Breast epithelium (tissue), 4 donors: ENCODE data around the gene P2RY11. TPM values are rescaled to one million over a fixed set of nuclear protein-coding genes. Genes with fewer than 3 reads are reported as not detected.

Experiments
- DNase-seq, 2 donors: peaks; one replicate each; pipeline ENCODE4 v3.0.0-alpha.2; 2019; ENCODE audit warnings: low spot score in 2 of 2
- H3K27ac ChIP-seq, 2 donors: fragments of 200-600 bp; sonication (generic) in 1 of 2; one replicate each; pipeline ENCODE4 v1.5.1; 2016 to 2019; ENCODE audit warnings: mild to moderate bottlenecking in 1 of 2
- H3K27me3 ChIP-seq, 2 donors: fragments of 200-600 bp; sonication (generic) in 1 of 2; one replicate each; pipeline versions ENCODE4 v1.5.1 to v1.6.0; 2017 to 2019; ENCODE audit warnings: control low read depth in 1 of 2, mild to moderate bottlenecking in 1 of 2
- H3K36me3 ChIP-seq: fragments of 200-600 bp; one replicate; pipeline ENCODE4 v1.5.1; 2019
- H3K4me1 ChIP-seq, 2 donors: fragments of 200-600 bp; sonication (generic); one replicate each; pipeline ENCODE4 v1.5.1; 2016 to 2019; ENCODE audit warnings: control low read depth in 1 of 2
- H3K4me3 ChIP-seq, 3 donors: fragments of 200-600 bp; sonication (generic); 1 replicate in 2 of 3; 2 replicates in 1 of 3; pipeline ENCODE4 v1.5.1; 2016 to 2019; ENCODE audit warnings: mild to moderate bottlenecking in 3 of 3, moderate library complexity in 2 of 3
- H3K9me3 ChIP-seq, 2 donors: fragments of 200-600 bp; sonication (generic) in 1 of 2; one replicate each; pipeline ENCODE4 v1.5.1; 2016 to 2019; ENCODE audit warnings: control low read depth in 1 of 2
- POLR2A ChIP-seq: fragments of 450-650 bp; IDR thresholded peaks from one replicate; pipeline ENCODE4 v1.6.1; 2016; ENCODE audit warnings: antibody characterized with exemption, mild to moderate bottlenecking, moderate library complexity
- POLR2AphosphoS5 ChIP-seq, 3 donors: sonication (generic); formaldehyde crosslinking; IDR thresholded peaks; one replicate each; pipeline ENCODE4 v1.6.1; 2017; ENCODE audit warnings: antibody characterized with exemption in 3 of 3
- intact Hi-C: fragments of 100-400 bp; cut with DNase I; formaldehyde crosslinking; loops from one replicate; pipeline ENCODE4 v1.15.1; 2023; ENCODE audit warnings: low total_unique reads
- total RNA-seq, 3 donors: library from RNA; depleted of rRNA; stranded (reverse); fragments of >200 nt; gene quantifications; one replicate each; pipeline ENCODE4 v1.1.0, GENCODE V29; 2016
- TF ChIP-seq, protein P1 (sequence below), 3 donors: fragments of 450-650 bp; IDR thresholded peaks; one replicate each; pipeline ENCODE4 v1.5.1; 2016 to 2017; ENCODE audit warnings: antibody characterized with exemption in 3 of 3, mild to moderate bottlenecking in 3 of 3, moderate library complexity in 3 of 3

Gene P2RY11
- total RNA-seq, 3 donors from 2014 or later: 4.0 to 7.2 (median 4.3) TPM

DNA sequence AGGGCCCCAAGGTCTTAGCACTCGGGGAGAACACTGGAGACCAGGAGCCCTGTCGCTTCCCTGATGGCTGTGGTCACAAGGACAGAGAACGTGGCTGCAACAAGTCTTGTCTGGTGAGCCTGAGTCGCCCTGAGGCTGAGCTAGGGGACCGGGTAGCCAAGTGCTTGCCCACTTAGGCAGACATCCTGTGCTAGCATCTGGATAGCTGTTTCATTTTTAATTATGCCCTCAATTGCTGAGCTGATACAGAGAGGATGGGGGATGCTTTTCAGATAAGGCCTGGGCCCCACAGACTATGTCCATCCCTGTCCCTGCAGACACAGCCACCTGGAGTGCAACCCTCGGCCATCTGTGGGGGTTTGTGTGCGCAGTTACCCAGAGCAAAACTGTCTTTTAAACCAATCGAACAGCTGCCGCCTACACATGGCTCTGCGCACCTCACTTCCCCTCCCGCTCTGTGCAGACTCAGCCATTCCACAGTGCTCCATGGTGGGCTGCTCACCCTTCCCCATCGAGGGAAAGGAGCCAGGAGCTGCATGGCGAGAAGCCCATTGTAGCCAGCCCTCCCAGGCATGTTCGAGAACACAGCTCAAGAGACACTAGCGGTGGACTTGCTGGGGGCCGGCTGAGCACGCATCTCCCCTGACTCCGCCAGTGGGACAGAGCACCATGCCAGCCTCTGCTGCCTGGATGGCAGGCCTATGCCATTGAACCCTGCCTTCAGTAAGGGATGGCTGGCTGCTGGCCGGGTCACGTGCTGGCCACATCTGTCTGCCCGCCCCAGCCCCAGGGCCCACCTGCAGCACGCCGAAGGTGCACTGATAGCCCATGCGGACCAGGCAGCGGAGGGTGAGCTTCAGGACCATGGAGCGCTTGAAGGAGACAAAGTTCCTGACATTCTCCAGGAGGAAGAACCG, 27.6 kb downstream of the P2RY11 start:
- TF ChIP-seq POLR2AphosphoS5 (IDR thresholded peaks at IDR 0.05): no peak
- TF ChIP-seq, protein P1, sequence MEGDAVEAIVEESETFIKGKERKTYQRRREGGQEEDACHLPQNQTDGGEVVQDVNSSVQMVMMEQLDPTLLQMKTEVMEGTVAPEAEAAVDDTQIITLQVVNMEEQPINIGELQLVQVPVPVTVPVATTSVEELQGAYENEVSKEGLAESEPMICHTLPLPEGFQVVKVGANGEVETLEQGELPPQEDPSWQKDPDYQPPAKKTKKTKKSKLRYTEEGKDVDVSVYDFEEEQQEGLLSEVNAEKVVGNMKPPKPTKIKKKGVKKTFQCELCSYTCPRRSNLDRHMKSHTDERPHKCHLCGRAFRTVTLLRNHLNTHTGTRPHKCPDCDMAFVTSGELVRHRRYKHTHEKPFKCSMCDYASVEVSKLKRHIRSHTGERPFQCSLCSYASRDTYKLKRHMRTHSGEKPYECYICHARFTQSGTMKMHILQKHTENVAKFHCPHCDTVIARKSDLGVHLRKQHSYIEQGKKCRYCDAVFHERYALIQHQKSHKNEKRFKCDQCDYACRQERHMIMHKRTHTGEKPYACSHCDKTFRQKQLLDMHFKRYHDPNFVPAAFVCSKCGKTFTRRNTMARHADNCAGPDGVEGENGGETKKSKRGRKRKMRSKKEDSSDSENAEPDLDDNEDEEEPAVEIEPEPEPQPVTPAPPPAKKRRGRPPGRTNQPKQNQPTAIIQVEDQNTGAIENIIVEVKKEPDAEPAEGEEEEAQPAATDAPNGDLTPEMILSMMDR (IDR thresholded peaks at IDR 0.05): no peak
- no peak for TF ChIP-seq POLR2A

DNA sequence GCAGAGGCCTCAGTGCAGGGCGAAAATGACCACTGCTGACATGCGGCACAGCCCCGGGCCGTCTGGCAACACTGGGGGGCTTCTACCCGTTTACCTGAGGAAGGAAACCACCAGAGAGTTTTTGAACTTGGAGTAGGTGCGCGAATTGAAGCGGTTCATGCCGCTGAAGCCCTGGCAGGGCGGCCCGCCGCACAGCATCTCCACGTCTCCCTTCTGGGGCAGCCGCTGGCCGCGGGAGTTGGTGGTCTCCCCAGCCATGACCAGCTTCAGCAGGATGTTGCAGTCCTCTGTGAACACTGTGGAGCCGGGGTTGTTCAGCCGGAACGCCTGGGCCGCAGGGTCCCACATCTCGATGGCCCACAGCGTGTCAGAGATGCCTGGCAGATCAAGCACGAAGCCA, 28.5 kb downstream of the P2RY11 start:
- no peak overlapping the region for H3K4me3 ChIP-seq
- no peak for DNase-seq
- no peaks in the 10 kb centered on the region for H3K4me1 ChIP-seq
- H3K36me3 ChIP-seq: peaks cover 7% of the 10 kb centered on the region
- H3K27ac ChIP-seq: no peak overlapping the region
- TF ChIP-seq, protein P1 (IDR thresholded peaks at IDR 0.05): no peak
- no peak for TF ChIP-seq POLR2AphosphoS5 (IDR thresholded peaks at IDR 0.05)
- H3K27me3 ChIP-seq: no peaks in the 10 kb centered on the region
- intact Hi-C loops: no loop called here
- H3K9me3 ChIP-seq: no peaks in the 10 kb centered on the region

More for the DNA sequence above, 27.6 kb downstream of the P2RY11 start:
- H3K36me3 ChIP-seq: peaks cover 7% of the 10 kb centered on the region
- no peak for DNase-seq
- intact Hi-C loops: no loop called here
- H3K4me1 ChIP-seq: no peaks in the 10 kb centered on the region
- H3K27me3 ChIP-seq: no peaks in the 10 kb centered on the region
- H3K4me3 ChIP-seq: no peak overlapping the region
- H3K27ac ChIP-seq: no peak overlapping the region
- no peaks in the 10 kb centered on the region for H3K9me3 ChIP-seq

DNA sequence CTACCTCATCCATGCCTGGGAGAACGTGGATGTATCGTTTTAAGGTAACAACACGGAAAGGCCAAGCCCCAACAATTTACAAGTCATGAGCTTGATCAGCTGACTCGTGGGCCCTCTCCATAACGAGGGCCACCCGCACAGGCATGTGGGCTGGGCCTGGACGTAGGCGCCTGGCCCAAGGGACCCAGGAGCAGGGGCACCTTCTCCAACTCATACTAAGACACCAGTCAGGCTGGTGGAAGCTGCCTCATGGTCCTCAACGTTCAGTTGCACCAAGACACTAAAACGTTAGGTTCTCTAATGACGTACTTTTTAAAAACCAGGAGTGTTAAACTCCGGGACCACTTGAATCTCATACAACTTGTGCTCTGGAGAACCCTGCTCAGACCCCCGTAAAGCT, 30.0 kb downstream of the P2RY11 start:
- no peak for TF ChIP-seq POLR2A
- TF ChIP-seq, protein P1 (IDR thresholded peaks at IDR 0.05): no peak
- no peak for TF ChIP-seq POLR2AphosphoS5 (IDR thresholded peaks at IDR 0.05)
- no peaks in the 10 kb centered on the region for H3K27me3 ChIP-seq
- intact Hi-C loops: no loop called here
- DNase-seq: no peak
- peaks cover 14% of the 10 kb centered on the region for H3K36me3 ChIP-seq
- no peaks in the 10 kb centered on the region for H3K4me1 ChIP-seq
- no peak overlapping the region for H3K27ac ChIP-seq
- H3K4me3 ChIP-seq: no peak overlapping the region
- no peaks in the 10 kb centered on the region for H3K9me3 ChIP-seq

DNA sequence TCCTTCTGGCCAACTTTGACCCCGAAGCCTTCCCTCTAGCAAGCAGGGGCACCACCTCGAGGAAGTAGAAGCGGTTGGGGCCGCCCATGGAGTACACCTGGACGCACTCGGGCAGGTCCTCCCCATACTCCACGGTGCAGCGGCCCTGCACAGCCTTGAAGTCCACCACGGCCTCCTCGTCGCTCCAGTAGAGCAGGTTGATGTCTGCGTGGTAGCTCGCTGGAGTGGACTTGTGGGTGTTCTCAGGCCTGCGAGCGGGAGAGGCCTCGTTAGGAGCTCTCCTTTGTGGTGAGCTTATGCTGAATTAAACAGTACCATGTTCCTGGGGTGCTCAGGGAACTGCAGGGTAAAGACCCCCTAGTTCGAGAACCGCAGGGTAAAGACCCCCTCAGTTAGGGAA, 30.5 kb downstream of the P2RY11 start:
- Histone ChIP-seq H3K27ac (no peak overlapping the region), H3K9me3 (no peaks in the 10 kb centered on the region), H3K4me3 (no peak overlapping the region), H3K36me3 (peaks cover 14% of the 10 kb centered on the region), H3K27me3 (no peaks in the 10 kb centered on the region), H3K4me1 (no peaks in the 10 kb centered on the region)
- intact Hi-C loops: no loop called here
- TF ChIP-seq, protein P1 (IDR thresholded peaks at IDR 0.05): no peak
- no peak for TF ChIP-seq POLR2A
- TF ChIP-seq POLR2AphosphoS5 (IDR thresholded peaks at IDR 0.05): no peak
- no peak for DNase-seq

DNA sequence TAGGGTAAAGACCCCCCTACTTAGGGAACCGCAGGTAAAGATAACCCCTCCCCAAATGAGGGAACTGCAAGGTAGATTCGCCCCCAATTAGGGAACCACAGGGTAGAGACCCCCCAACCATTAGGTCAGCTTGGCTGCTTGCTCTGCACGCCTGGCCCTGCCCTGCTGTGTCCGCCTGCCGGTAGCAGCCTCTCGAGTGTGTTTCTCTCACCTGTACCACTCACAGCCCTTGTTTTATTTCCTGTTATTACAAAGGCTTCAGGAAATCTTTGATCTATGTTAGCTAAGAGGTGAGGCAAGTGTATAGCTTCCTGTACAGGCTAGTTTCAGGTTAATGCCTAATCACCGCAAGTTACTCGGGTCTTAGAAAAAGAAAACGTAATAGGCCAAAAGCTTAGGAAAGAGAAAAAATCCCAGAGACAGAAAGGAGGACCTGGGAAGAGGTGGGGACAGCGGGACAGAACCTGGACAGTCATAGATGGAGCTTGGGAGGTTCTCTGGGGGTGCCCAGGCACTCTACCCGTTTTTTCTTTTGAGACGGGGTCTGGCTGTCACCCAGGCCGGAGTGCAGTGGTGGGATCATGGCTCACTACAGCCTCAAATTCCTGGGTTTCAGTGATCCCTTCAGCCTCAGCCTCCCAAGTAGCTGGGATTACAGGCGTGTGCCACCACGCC, 31.3 kb downstream of the P2RY11 start:
- no peak overlapping the region for H3K27ac ChIP-seq
- DNase-seq: no peak

More for the DNA sequence above, 31.3 kb downstream of the P2RY11 start:
- TF ChIP-seq, protein P1 (IDR thresholded peaks at IDR 0.05): no peak
- TF ChIP-seq POLR2A (no peak), POLR2AphosphoS5 (IDR thresholded peaks at IDR 0.05) (no peak)
- Histone ChIP-seq H3K36me3 (peaks cover 11% of the 10 kb centered on the region), H3K9me3 (no peaks in the 10 kb centered on the region), H3K27me3 (no peaks in the 10 kb centered on the region), H3K4me3 (no peak overlapping the region), H3K4me1 (no peaks in the 10 kb centered on the region)
- intact Hi-C loops: no loop called here
